Mucosa of descending colon (tissue), 3 donors: ENCODE data around the gene TRAK1. TPM values are rescaled to one million over a fixed set of nuclear protein-coding genes. Genes with fewer than 3 reads are reported as not detected.

Source experiments
- ATAC-seq: fragments of 200-7000 bp; cut with Tn5 transposase; one replicate; pipeline ENCODE4 v1.9.1; 2020; ENCODE audit warnings: mild to moderate bottlenecking, moderate library complexity
- DNase-seq, 3 donors: peaks; one replicate each; pipeline ENCODE4 v3.0.0-alpha.2; 2020
- H3K36me3 ChIP-seq: fragments of 200-600 bp; one replicate; pipeline ENCODE4 v1.8.0; 2021; ENCODE audit warnings: low read depth, mild to moderate bottlenecking
- H3K4me1 ChIP-seq: fragments of 200-600 bp; one replicate; pipeline ENCODE4 v1.8.0; 2021; ENCODE audit warnings: low read depth, mild to moderate bottlenecking
- H3K4me3 ChIP-seq: fragments of 200-600 bp; one replicate; pipeline ENCODE4 v1.8.0; 2021; ENCODE audit warnings: mild to moderate bottlenecking
- H3K9me3 ChIP-seq: fragments of 200-600 bp; one replicate; pipeline ENCODE4 v1.8.0; 2021; ENCODE audit warnings: mild to moderate bottlenecking
- intact Hi-C, 2 donors: fragments of 100-400 bp; cut with DNase I in 1 of 2; cut with micrococcal nuclease in 1 of 2; formaldehyde crosslinking; loops; one replicate each; pipeline versions ENCODE4 v1.11.0 to v1.11.1; 2022; cut with DNase I, micrococcal nuclease
- total RNA-seq, 3 donors: library from RNA; stranded (reverse); fragmentation: NEBNext Ultra II Directional in 2 of 3; extraction: Animal tissue kit (Norgen Biotek cat#: 25700) in 2 of 3; gene quantifications; one replicate each; pipeline versions ENCODE4 v1.2.1 to v1.2.4, GENCODE V29; 2021 to 2023
- TF ChIP-seq, protein P1 (sequence below): fragments of 200-600 bp; IDR thresholded peaks from one replicate; pipeline ENCODE4 v1.8.0; 2022; ENCODE audit warnings: antibody characterized with exemption, mild to moderate bottlenecking
- donor health status: DM: no; HTN: no; CAD: no; lungs with moderate emphysema.
- donor health status: DM: no; HTN: no; CAD: no.
- donor health status: DM: no; HTN: yes; CAD: no.

The TRAK1 gene
- total RNA-seq, 3 donors from 2014 or later = 61.8 to 104 (median 83.4) TPM

DNA sequence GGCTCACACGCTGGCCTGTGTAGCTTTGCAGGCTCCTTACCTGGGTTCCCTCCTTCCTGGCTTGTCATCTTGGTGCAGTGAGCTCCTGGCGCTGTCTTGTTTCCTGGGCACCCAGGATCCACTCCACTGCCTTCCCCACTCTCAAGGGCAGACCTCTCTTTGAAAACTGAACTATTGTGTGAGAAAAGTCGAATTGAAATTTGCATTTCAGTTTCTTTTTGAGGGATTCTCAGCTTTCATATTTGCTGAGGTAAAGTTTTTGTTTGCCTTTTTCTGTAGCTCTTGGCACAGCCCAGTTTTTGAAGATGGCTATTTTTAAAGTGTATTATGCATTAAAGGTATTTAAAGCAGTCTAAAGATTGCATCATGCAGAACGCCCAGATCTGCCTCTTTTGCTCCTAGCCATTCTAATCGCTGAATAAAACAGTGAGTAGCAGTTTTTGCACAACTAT is 104.7 kb downstream of the TRAK1 start:
- DNase-seq (no peak), ATAC-seq (no peak)
- H3K4me3 ChIP-seq = no peak overlapping the region
- intact Hi-C loops = no loop called here
- TF ChIP-seq, protein P1, sequence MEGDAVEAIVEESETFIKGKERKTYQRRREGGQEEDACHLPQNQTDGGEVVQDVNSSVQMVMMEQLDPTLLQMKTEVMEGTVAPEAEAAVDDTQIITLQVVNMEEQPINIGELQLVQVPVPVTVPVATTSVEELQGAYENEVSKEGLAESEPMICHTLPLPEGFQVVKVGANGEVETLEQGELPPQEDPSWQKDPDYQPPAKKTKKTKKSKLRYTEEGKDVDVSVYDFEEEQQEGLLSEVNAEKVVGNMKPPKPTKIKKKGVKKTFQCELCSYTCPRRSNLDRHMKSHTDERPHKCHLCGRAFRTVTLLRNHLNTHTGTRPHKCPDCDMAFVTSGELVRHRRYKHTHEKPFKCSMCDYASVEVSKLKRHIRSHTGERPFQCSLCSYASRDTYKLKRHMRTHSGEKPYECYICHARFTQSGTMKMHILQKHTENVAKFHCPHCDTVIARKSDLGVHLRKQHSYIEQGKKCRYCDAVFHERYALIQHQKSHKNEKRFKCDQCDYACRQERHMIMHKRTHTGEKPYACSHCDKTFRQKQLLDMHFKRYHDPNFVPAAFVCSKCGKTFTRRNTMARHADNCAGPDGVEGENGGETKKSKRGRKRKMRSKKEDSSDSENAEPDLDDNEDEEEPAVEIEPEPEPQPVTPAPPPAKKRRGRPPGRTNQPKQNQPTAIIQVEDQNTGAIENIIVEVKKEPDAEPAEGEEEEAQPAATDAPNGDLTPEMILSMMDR = no peak
- peaks cover 16% of the 10 kb centered on the region for H3K36me3 ChIP-seq
- no peaks in the 10 kb centered on the region for H3K4me1 ChIP-seq
- H3K9me3 ChIP-seq = no peaks in the 10 kb centered on the region

DNA sequence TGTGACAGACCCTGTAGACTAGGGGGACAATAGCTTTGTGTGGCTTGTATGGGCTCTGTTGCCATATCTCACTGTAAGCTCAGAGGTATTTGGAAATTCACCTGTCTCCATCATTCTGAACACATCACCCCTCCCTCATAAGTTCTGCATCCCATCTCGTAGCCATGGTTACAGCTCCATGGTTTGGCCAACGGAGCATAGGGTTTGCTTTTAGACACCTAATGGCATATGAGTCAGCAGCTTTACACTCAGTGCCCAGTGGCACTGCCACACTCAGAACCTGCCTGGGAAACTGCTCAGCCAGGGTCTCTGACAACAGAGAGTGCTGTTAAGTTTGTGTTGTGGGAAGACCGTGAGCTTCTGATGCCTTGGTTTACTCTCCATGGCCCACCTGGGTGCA is 107.6 kb downstream of the TRAK1 start:
- ATAC-seq (no peak), DNase-seq (no peak)
- TF ChIP-seq, protein P1 = no peak
- H3K36me3 ChIP-seq = peaks cover 16% of the 10 kb centered on the region
- intact Hi-C loops = no loop called here
- H3K4me1 ChIP-seq = no peaks in the 10 kb centered on the region
- H3K4me3 ChIP-seq = no peak overlapping the region
- no peaks in the 10 kb centered on the region for H3K9me3 ChIP-seq

DNA sequence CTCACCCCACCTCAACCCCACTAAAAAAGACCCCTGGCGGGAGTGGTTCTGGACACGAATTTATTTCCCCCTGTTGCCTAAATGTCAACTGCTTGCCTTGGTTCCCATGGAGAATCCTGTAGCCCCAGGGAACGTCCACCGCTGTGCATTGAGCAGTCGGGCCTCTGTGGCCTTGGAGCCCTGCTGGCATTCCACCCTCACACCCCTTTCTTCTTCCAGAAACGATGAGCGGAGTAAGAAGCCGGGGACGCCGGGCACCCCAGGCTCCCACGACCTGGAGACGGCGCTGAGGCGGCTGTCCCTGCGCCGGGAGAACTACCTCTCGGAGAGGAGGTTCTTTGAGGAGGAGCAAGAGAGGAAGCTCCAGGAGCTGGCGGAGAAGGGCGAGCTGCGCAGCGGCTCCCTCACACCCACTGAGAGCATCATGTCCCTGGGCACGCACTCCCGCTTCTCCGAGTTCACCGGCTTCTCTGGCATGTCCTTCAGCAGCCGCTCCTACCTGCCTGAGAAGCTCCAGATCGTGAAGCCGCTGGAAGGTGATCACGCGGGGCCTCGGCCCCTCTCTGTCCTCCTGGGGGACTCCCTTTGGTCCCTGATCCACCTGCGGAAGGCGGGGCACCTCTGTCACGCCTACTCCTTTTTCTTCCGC is 111.2 kb downstream of the TRAK1 start:
- H3K36me3 ChIP-seq = peaks cover 5% of the 10 kb centered on the region
- TF ChIP-seq, protein P1 = no peak
- DNase-seq (no peak), ATAC-seq (no peak)
- no peak overlapping the region for H3K4me3 ChIP-seq
- H3K4me1 ChIP-seq = no peaks in the 10 kb centered on the region
- H3K9me3 ChIP-seq = no peaks in the 10 kb centered on the region
- intact Hi-C loops = no loop called here

DNA sequence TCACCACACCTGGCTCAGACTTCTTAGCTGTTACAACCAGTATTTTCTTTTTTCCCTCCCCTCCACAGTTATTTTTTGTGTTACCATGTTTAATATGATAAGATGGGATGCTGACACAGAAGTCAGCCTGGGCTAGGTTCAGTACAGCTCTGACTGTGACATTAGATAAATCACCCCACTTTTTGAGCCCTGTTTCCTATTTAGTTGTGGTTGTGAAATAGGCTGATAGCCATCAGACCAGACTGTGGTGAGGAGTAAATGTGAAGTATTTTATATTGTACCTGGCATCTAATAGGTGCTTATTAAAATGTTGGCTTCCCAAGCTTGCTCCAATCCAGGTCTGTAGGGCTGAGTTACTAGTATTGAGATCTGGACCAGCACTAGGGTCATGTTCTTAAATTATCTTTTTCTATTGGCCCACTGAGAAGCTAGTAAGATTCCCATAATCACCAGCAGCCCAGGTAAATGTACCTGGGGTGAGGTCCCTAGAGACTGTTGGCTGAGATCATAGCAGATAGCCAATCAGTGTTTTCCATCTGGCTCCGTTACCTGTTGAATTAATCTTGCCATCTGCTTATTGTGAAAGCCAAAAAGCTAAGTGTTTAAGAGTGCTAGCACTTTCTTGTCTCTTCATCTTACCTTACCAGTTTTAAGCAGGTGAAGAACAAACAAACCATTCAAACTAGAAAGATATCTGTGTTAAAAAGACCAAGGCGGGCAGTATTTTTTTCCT is 113.9 kb downstream of the TRAK1 start:
- Histone ChIP-seq H3K4me3 (no peak overlapping the region), H3K9me3 (no peaks in the 10 kb centered on the region), H3K4me1 (no peaks in the 10 kb centered on the region), H3K36me3 (no peaks in the 10 kb centered on the region)
- intact Hi-C loops = no loop called here
- TF ChIP-seq, protein P1 = no peak
- DNase-seq = no peak
- no peak for ATAC-seq

DNA sequence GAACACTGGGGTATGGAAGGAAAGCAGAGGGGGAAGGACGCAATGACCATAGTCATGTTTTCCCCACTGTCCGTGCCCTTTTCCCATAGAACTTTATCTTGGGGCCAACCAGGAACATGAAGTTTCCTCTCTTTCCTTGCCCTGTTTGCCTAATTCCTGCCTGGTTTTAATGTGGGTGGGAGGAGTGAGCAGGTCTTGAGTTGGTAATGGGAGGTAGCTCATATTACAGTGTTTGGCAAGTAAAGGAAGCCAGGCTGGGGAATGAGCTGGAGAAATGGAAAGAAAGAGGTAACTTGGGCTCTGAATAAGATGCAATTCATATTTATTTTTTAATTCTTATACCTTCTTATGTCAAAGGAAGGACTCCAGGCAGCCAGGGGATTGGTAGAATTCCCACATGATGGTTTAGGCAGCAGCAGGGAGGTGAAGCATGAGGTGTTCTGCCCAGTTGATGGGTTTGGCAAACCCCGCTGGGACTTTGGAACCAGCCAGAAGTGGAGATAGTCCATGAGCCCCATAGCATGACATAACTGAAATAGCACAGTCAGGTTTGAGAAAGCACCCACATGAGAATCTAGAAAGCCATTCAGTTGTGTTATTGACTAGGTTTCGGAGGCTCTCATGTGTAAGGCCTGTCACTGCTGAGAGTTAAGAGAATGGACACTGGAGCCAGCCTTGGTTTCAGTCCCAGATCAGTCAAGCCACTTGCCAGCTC is 114.8 kb downstream of the TRAK1 start:
- no peak for ATAC-seq
- no peak overlapping the region for H3K4me3 ChIP-seq
- no peak for DNase-seq

More for the DNA sequence above, 114.8 kb downstream of the TRAK1 start:
- Histone ChIP-seq H3K4me1 (no peaks in the 10 kb centered on the region), H3K9me3 (no peaks in the 10 kb centered on the region), H3K36me3 (no peaks in the 10 kb centered on the region)
- intact Hi-C loops = no loop called here
- TF ChIP-seq, protein P1 = no peak
